Measurements from ENCODE around the gene PROKR2.

PROKR2 gene

GRCh38 chr20:5316188-5317158 lies at the start of gene PROKR2:
TSS of gene PROKR2 (minus strand) at chr20:5316954. CDS start at chr20:5314369, 2,585 bp downstream.
- DNase-seq (ENCODE audit: low spot score), result no peak

- DNase-seq (ENCODE audit: low spot score), result no peak
These were observed 48.3 kb upstream of the PROKR2 start for GRCh38 chr20:5364997-5365597.

GRCh38 chr20:5364136-5364821 lies 47.5 kb upstream of the PROKR2 start:
- DNase-seq (ENCODE audit: low spot score), result no peak

- no peak for DNase-seq (ENCODE audit: low spot score)
These were observed 46.0 kb upstream of the PROKR2 start for GRCh38 chr20:5362771-5363170.

GRCh38 chr20:5361176-5361575 lies 44.4 kb upstream of the PROKR2 start:
- DNase-seq (ENCODE audit: low spot score), result no peak

GRCh38 chr20:5357946-5358345 lies 41.2 kb upstream of the PROKR2 start:
- DNase-seq (ENCODE audit: low spot score), result no peak

GRCh38 chr20:5356941-5357340 lies 40.2 kb upstream of the PROKR2 start:
- no peak for DNase-seq (ENCODE audit: low spot score)

- DNase-seq (ENCODE audit: low spot score), result no peak
These were observed 38.1 kb upstream of the PROKR2 start for GRCh38 chr20:5354901-5355300.

- no peak for DNase-seq (ENCODE audit: low spot score)
These were observed 37.1 kb upstream of the PROKR2 start for GRCh38 chr20:5353624-5354496.

- no peak for DNase-seq (ENCODE audit: low spot score)
These were observed 32.7 kb upstream of the PROKR2 start for GRCh38 chr20:5349448-5349847.

GRCh38 chr20:5342021-5342420 lies 25.3 kb upstream of the PROKR2 start:
- DNase-seq (ENCODE audit: low spot score), result no peak

GRCh38 chr20:5331340-5331739 lies 14.6 kb upstream of the PROKR2 start:
- DNase-seq (ENCODE audit: low spot score), result no peak

GRCh38 chr20:5328268-5328667 lies 11.5 kb upstream of the PROKR2 start:
- no peak for DNase-seq (ENCODE audit: low spot score)

- DNase-seq (ENCODE audit: low spot score), result no peak
These were observed 10.6 kb upstream of the PROKR2 start for GRCh38 chr20:5327356-5327755.

- DNase-seq (ENCODE audit: low spot score), result no peak
These were observed 957 bp downstream of the PROKR2 start for GRCh38 chr20:5315807-5316187.

- DNase-seq (ENCODE audit: low spot score), result no peak
These were observed 2.8 kb downstream of the PROKR2 start for GRCh38 chr20:5313916-5314315.

- no peak for DNase-seq (ENCODE audit: low spot score)
These were observed 4.2 kb downstream of the PROKR2 start for GRCh38 chr20:5312518-5312917.

- DNase-seq (ENCODE audit: low spot score), result no peak
These were observed 6.8 kb downstream of the PROKR2 start for GRCh38 chr20:5309971-5310370.

- DNase-seq (ENCODE audit: low spot score), result no peak
These were observed 17.9 kb downstream of the PROKR2 start for GRCh38 chr20:5298811-5299210.

GRCh38 chr20:5297280-5298004 lies 19.3 kb downstream of the PROKR2 start:
- no peak for DNase-seq (ENCODE audit: low spot score)

- no peak for DNase-seq (ENCODE audit: low spot score)
These were observed 26.2 kb downstream of the PROKR2 start for GRCh38 chr20:5290596-5290995.

Data from HuH-7.5 (cell line).